Activated CD4-positive, alpha-beta T cell treated with anti-CD3 and anti-CD28 coated beads, Interleukin-2, amount 10 ng/mL, durations not matched to agents 24 days and 14 days (primary cell): ENCODE results near the gene PPP2R1B. TPM values are rescaled to one million over a fixed set of nuclear protein-coding genes. Genes with fewer than 3 reads are reported as not detected.

Source experiments
- DNase-seq: peaks from one replicate; pipeline ENCODE4 v3.0.0; 2022
- H3K27ac Mint-ChIP-seq: one replicate; pipeline ENCODE4 v1.8.0; 2022; ENCODE audit warnings: mild to moderate bottlenecking, mixed read lengths
- H3K27me3 Mint-ChIP-seq: one replicate; pipeline ENCODE4 v1.8.0; 2022; ENCODE audit warnings: mixed read lengths
- H3K36me3 Mint-ChIP-seq: one replicate; pipeline ENCODE4 v1.8.0; 2022; ENCODE audit warnings: low read depth, mild to moderate bottlenecking, mixed read lengths
- H3K4me1 Mint-ChIP-seq: one replicate; pipeline ENCODE4 v1.8.0; 2021; ENCODE audit warnings: mixed read lengths
- H3K4me3 Mint-ChIP-seq: one replicate; pipeline ENCODE4 v1.8.0; 2022; ENCODE audit warnings: mild to moderate bottlenecking, moderate library complexity, mixed read lengths
- H3K9me3 Mint-ChIP-seq: one replicate; pipeline ENCODE4 v1.8.0; 2021; ENCODE audit warnings: mixed read lengths
- intact Hi-C: fragments of 100-400 bp; cut with micrococcal nuclease; formaldehyde crosslinking; loops from one replicate; pipeline ENCODE4 v1.15.1; 2023
- total RNA-seq: library from RNA; stranded (reverse); gene quantifications from 2 replicates; pipeline ENCODE4 v1.2.3, GENCODE V29; 2022

Gene PPP2R1B
- total RNA-seq, 1 donor from 2014 or later: 63.2 TPM

GRCh38 chr11:111697933-111698371 lies 68.2 kb downstream of the PPP2R1B start:
- H3K4me1 Mint-ChIP-seq: no peaks in the 10 kb centered on the region
- H3K4me3 Mint-ChIP-seq: no peak overlapping the region
- H3K36me3 Mint-ChIP-seq: no peaks in the 10 kb centered on the region
- H3K27ac Mint-ChIP-seq: no peak overlapping the region
- no peaks in the 10 kb centered on the region for H3K27me3 Mint-ChIP-seq
- intact Hi-C loops: no loop called here
- no peaks in the 10 kb centered on the region for H3K9me3 Mint-ChIP-seq
- DNase-seq: no peak

- intact Hi-C loops: no loop called here
- no peaks in the 10 kb centered on the region for H3K36me3 Mint-ChIP-seq
- no peaks in the 10 kb centered on the region for H3K27me3 Mint-ChIP-seq
- no peaks in the 10 kb centered on the region for H3K4me1 Mint-ChIP-seq
- H3K4me3 Mint-ChIP-seq: no peak overlapping the region
- H3K9me3 Mint-ChIP-seq: no peaks in the 10 kb centered on the region
- H3K27ac Mint-ChIP-seq: no peak overlapping the region
- DNase-seq: no peak
Observed at GRCh38 chr11:111696556-111696955, 69.6 kb downstream of the PPP2R1B start.

- intact Hi-C loops: no loop called here
- H3K27me3 Mint-ChIP-seq: no peaks in the 10 kb centered on the region
- no peaks in the 10 kb centered on the region for H3K4me1 Mint-ChIP-seq
- no peak overlapping the region for H3K4me3 Mint-ChIP-seq
- DNase-seq: no peak
- H3K9me3 Mint-ChIP-seq: no peaks in the 10 kb centered on the region
- H3K36me3 Mint-ChIP-seq: peaks cover 5% of the 10 kb centered on the region
- no peak overlapping the region for H3K27ac Mint-ChIP-seq
Observed at GRCh38 chr11:111694851-111695250, 71.3 kb downstream of the PPP2R1B start.

- H3K27ac Mint-ChIP-seq: no peak overlapping the region
- no peaks in the 10 kb centered on the region for H3K27me3 Mint-ChIP-seq
- H3K4me1 Mint-ChIP-seq: no peaks in the 10 kb centered on the region
- H3K36me3 Mint-ChIP-seq: peaks cover 12% of the 10 kb centered on the region
- no peak for DNase-seq
- no peaks in the 10 kb centered on the region for H3K9me3 Mint-ChIP-seq
- intact Hi-C loops: no loop called here
- H3K4me3 Mint-ChIP-seq: no peak overlapping the region
Observed at GRCh38 chr11:111693224-111693937, 72.8 kb downstream of the PPP2R1B start.

GRCh38 chr11:111691741-111692140 lies 74.4 kb downstream of the PPP2R1B start:
- H3K4me1 Mint-ChIP-seq: no peaks in the 10 kb centered on the region
- H3K9me3 Mint-ChIP-seq: no peaks in the 10 kb centered on the region
- no peak overlapping the region for H3K27ac Mint-ChIP-seq
- H3K27me3 Mint-ChIP-seq: no peaks in the 10 kb centered on the region
- intact Hi-C loops: no loop called here
- H3K4me3 Mint-ChIP-seq: no peak overlapping the region
- DNase-seq: no peak
- H3K36me3 Mint-ChIP-seq: peaks cover 13% of the 10 kb centered on the region

- H3K9me3 Mint-ChIP-seq: no peaks in the 10 kb centered on the region
- no peak for DNase-seq
- peaks cover 13% of the 10 kb centered on the region for H3K36me3 Mint-ChIP-seq
- no peaks in the 10 kb centered on the region for H3K27me3 Mint-ChIP-seq
- intact Hi-C loops: no loop called here
- no peak overlapping the region for H3K27ac Mint-ChIP-seq
- H3K4me1 Mint-ChIP-seq: no peaks in the 10 kb centered on the region
- H3K4me3 Mint-ChIP-seq: no peak overlapping the region
Observed at GRCh38 chr11:111691176-111691575, 75.0 kb downstream of the PPP2R1B start.

- Mint-ChIP-seq H3K4me1 (no peaks in the 10 kb centered on the region), H3K9me3 (no peaks in the 10 kb centered on the region), H3K27ac (no peak overlapping the region), H3K4me3 (no peak overlapping the region), H3K36me3 (peaks cover 13% of the 10 kb centered on the region), H3K27me3 (no peaks in the 10 kb centered on the region)
- DNase-seq: no peak
- intact Hi-C loops: no loop called here
Observed at GRCh38 chr11:111688013-111688412, 78.2 kb downstream of the PPP2R1B start.

GRCh38 chr11:111684251-111684650 lies 81.9 kb downstream of the PPP2R1B start:
- intact Hi-C loops: no loop called here
- H3K27ac Mint-ChIP-seq: no peak overlapping the region

GRCh38 chr11:111683806-111684205 lies 82.4 kb downstream of the PPP2R1B start:
- Mint-ChIP-seq H3K4me3 (no peak overlapping the region), H3K36me3 (peaks cover 3% of the 10 kb centered on the region), H3K27me3 (no peaks in the 10 kb centered on the region), H3K4me1 (no peaks in the 10 kb centered on the region), H3K27ac (no peak overlapping the region), H3K9me3 (no peaks in the 10 kb centered on the region)
- intact Hi-C loops: no loop called here
- no peak for DNase-seq

More at GRCh38 chr11:111684251-111684650, 81.9 kb downstream of the PPP2R1B start:
- Mint-ChIP-seq H3K27me3 (no peaks in the 10 kb centered on the region), H3K4me3 (no peak overlapping the region), H3K9me3 (no peaks in the 10 kb centered on the region), H3K36me3 (peaks cover 7% of the 10 kb centered on the region), H3K4me1 (no peaks in the 10 kb centered on the region)
- DNase-seq: no peak

GRCh38 chr11:111680486-111681175 lies 85.6 kb downstream of the PPP2R1B start:
- no peak overlapping the region for H3K27ac Mint-ChIP-seq
- H3K27me3 Mint-ChIP-seq: no peaks in the 10 kb centered on the region
- no peak overlapping the region for H3K4me3 Mint-ChIP-seq
- no peaks in the 10 kb centered on the region for H3K9me3 Mint-ChIP-seq
- no peak for DNase-seq
- intact Hi-C loops: no loop called here
- H3K4me1 Mint-ChIP-seq: no peaks in the 10 kb centered on the region
- H3K36me3 Mint-ChIP-seq: peaks cover 2% of the 10 kb centered on the region

Other genes starting within 250 kb of the PPP2R1B start
- gene LAYN, start 225.7 kb downstream of the PPP2R1B start, total RNA-seq: 6.4 and 6.7 TPM in 2 replicates
- gene SIK2, start 163.9 kb downstream of the PPP2R1B start, total RNA-seq: 8.2 and 9.0 TPM in 2 replicates
- 32.6 and 32.9 TPM in 2 replicates for gene ALG9, start 105.2 kb upstream of the PPP2R1B start, total RNA-seq
- gene FDXACB1, start 112.8 kb upstream of the PPP2R1B start, total RNA-seq: 8.8 and 10.0 TPM in 2 replicates
- 22.6 and 25.5 TPM in 2 replicates for gene CFAP68, start 113.2 kb upstream of the PPP2R1B start, total RNA-seq
- not detected in 2 replicates for gene CRYAB, start 145.4 kb upstream of the PPP2R1B start, total RNA-seq
- gene HSPB2, start 146.3 kb upstream of the PPP2R1B start, total RNA-seq: not detected in 2 replicates
- not detected in 2 replicates for gene C11orf52, start 152.5 kb upstream of the PPP2R1B start, total RNA-seq
- 22.2 and 23.3 TPM in 2 replicates for gene DIXDC1, start 171.0 kb upstream of the PPP2R1B start, total RNA-seq